ENCODE measurements around the gene PDCD2. TPM values are rescaled to one million over a fixed set of nuclear protein-coding genes. Genes with fewer than 3 reads are reported as not detected.

The PDCD2 gene
- total and polyA plus RNA-seq, 9 of the 15 experiments (the other 6 are each of a cell fraction or from before 2014, with no cell fraction given), result 67.3 to 430 (median 318) TPM

DNA sequence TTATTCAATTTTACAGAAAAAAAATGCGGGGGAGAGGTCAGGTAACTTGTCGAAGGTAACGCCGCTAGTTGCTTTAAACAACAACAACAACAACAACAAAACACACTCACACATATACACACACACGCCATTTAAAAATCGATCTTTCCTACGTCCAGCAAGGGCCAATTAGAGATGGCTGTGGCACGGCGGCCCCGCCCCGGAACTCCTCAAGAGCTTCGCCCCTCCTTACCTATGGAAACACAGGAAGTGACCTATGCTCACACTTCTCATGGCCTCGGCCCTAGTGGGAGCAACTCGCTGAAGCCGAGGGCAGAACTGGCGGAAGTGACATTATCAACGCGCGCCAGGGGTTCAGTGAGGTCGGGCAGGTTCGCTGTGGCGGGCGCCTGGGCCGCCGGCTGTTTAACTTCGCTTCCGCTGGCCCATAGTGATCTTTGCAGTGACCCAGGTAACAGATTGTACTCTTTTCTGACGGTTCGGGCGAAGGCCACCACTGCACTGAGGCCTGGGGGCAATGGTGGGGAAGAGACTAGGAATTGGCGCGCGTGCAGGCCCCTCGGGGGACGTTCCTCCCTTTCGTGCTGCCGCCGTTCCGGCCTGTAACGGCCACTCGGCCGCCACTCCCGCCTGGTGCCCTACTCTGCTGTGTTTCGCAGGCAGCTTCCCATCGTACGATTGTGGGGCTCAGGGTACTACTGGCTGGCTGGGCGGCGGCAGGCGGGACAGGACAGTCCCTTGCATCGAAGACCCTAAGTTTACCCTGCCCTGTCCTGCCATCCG, 30.2 kb downstream of the PDCD2 start, which contains the start of gene TBP (continued):
- no peak for TF ChIP-seq ZNF830 (CRISPR knock-in tag; IDR thresholded peaks at IDR 0.05)
- TF ChIP-seq, protein P1, sequence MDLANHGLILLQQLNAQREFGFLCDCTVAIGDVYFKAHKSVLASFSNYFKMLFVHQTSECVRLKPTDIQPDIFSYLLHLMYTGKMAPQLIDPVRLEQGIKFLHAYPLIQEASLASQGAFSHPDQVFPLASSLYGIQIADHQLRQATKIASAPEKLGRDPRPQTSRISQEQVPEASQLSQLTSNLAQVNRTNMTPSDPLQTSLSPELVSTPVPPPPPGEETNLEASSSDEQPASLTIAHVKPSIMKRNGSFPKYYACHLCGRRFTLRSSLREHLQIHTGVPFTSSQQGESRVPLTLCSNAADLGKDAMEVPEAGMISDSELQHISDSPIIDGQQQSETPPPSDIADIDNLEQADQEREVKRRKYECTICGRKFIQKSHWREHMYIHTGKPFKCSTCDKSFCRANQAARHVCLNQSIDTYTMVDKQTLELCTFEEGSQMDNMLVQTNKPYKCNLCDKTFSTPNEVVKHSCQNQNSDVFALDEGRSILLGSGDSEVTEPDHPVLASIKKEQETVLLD (IDR thresholded peaks at IDR 0.05), result no peak
- TF ChIP-seq BCOR (IDR thresholded peaks at IDR 0.05), result peak; percentile 23; the same call in 1 of the 2 replicates
- peak; percentile 38; the same call in 1 of the 2 replicates for TF ChIP-seq MXI1 (IDR thresholded peaks at IDR 0.05; ENCODE audit: low read depth, low read length)
- TF ChIP-seq ZC3H11A (IDR thresholded peaks at IDR 0.05; ENCODE audit: low read depth, low read length), result 0 out of 2 replicates have a peak, but pooled peaks have one; percentile 31
- 0 out of 2 replicates have a peak, but pooled peaks have one; percentile 54 for TF ChIP-seq LARP7 (IDR thresholded peaks at IDR 0.05)
- no peak for TF ChIP-seq SRSF9 (IDR thresholded peaks at IDR 0.05; ENCODE audit: borderline replicate concordance, low read depth, low read length)
- TF ChIP-seq, protein P2, sequence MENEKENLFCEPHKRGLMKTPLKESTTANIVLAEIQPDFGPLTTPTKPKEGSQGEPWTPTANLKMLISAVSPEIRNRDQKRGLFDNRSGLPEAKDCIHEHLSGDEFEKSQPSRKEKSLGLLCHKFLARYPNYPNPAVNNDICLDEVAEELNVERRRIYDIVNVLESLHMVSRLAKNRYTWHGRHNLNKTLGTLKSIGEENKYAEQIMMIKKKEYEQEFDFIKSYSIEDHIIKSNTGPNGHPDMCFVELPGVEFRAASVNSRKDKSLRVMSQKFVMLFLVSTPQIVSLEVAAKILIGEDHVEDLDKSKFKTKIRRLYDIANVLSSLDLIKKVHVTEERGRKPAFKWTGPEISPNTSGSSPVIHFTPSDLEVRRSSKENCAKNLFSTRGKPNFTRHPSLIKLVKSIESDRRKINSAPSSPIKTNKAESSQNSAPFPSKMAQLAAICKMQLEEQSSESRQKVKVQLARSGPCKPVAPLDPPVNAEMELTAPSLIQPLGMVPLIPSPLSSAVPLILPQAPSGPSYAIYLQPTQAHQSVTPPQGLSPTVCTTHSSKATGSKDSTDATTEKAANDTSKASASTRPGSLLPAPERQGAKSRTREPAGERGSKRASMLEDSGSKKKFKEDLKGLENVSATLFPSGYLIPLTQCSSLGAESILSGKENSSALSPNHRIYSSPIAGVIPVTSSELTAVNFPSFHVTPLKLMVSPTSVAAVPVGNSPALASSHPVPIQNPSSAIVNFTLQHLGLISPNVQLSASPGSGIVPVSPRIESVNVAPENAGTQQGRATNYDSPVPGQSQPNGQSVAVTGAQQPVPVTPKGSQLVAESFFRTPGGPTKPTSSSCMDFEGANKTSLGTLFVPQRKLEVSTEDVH (IDR thresholded peaks at IDR 0.05; ENCODE audit: low read depth, partially characterized antibody), result peak; percentile 96
- peak; percentile 88; the same call in 1 of the 2 replicates for TF ChIP-seq KAT7 (CRISPR knock-in tag; IDR thresholded peaks at IDR 0.05; ENCODE audit: borderline replicate concordance)
- TF ChIP-seq MBD2 (IDR thresholded peaks at IDR 0.05; ENCODE audit: borderline replicate concordance, low read depth), result peak; percentile 93
- TF ChIP-seq ZNF507 (tag; conservative IDR thresholded peaks at IDR 0.05), result no peak
- TF ChIP-seq ZNF766 (CRISPR knock-in tag; conservative IDR thresholded peaks at IDR 0.05), result peak; percentile 53
- TF ChIP-seq, protein P3, sequence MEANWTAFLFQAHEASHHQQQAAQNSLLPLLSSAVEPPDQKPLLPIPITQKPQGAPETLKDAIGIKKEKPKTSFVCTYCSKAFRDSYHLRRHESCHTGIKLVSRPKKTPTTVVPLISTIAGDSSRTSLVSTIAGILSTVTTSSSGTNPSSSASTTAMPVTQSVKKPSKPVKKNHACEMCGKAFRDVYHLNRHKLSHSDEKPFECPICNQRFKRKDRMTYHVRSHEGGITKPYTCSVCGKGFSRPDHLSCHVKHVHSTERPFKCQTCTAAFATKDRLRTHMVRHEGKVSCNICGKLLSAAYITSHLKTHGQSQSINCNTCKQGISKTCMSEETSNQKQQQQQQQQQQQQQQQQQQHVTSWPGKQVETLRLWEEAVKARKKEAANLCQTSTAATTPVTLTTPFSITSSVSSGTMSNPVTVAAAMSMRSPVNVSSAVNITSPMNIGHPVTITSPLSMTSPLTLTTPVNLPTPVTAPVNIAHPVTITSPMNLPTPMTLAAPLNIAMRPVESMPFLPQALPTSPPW (CRISPR knock-in tag; IDR thresholded peaks at IDR 0.05), result peak; percentile 90
- TF ChIP-seq, protein P4, sequence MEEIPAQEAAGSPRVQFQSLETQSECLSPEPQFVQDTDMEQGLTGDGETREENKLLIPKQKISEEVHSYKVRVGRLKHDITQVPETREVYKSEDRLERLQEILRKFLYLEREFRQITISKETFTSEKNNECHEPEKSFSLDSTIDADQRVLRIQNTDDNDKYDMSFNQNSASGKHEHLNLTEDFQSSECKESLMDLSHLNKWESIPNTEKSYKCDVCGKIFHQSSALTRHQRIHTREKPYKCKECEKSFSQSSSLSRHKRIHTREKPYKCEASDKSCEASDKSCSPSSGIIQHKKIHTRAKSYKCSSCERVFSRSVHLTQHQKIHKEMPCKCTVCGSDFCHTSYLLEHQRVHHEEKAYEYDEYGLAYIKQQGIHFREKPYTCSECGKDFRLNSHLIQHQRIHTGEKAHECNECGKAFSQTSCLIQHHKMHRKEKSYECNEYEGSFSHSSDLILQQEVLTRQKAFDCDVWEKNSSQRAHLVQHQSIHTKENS (CRISPR knock-in tag; IDR thresholded peaks at IDR 0.05), result no peak
- no peak for TF ChIP-seq ZNF217 (CRISPR knock-in tag; IDR thresholded peaks at IDR 0.05)
- TF ChIP-seq ARHGAP35 (IDR thresholded peaks at IDR 0.05; ENCODE audit: partially characterized antibody), result no peak
- no peak for TF ChIP-seq SMC3 (conservative IDR thresholded peaks at IDR 0.05; ENCODE audit: insufficient read depth, low read depth, low read length)
- TF ChIP-seq RAD21 (CRISPR knock-in tag; conservative IDR thresholded peaks at IDR 0.05 in 1 of 2, IDR thresholded peaks at IDR 0.05 in 1 of 2), result 0 out of 4 replicates have a peak, but pooled peaks of 1 of the 2 experiments have one; percentile 4
- TF ChIP-seq SMARCA4 (IDR thresholded peaks at IDR 0.05), result 0 out of 2 replicates have a peak, but pooled peaks have one; percentile 11
- TF ChIP-seq ZNF589 (CRISPR knock-in tag; IDR thresholded peaks at IDR 0.05; ENCODE audit: low read depth), result no peak

All from K562 (cell line).